IPS-NIHi7 (cell line): ENCODE results near the gene SMARCB1.

Experiments used
- DNase-seq: peaks from one replicate; pipeline ENCODE4 v3.0.0; 2012; ENCODE audit warnings: mixed read lengths; ENCODE audit errors: extremely low spot score

SMARCB1 gene

DNA sequence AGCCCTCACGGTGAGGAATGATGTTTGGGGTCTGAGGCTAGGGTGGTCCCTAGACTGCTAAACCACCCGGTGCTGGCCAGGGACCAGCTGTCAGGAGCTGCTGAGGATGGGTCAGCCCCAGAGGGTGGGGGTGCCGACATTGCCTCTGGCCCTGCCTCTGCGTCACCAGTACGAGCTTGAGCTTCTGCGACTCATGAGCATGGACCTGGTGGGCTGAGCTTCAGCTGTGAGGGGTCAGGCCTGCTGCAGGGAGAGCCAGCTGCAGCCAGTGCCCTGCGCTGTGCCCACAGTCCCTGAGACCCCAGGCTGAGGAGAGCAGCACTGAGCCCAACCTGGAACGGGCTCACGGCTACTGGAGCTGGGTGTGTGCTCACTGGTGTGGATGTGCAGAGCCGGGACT is 45.0 kb downstream of the SMARCB1 start:
- no peak for DNase-seq

DNA sequence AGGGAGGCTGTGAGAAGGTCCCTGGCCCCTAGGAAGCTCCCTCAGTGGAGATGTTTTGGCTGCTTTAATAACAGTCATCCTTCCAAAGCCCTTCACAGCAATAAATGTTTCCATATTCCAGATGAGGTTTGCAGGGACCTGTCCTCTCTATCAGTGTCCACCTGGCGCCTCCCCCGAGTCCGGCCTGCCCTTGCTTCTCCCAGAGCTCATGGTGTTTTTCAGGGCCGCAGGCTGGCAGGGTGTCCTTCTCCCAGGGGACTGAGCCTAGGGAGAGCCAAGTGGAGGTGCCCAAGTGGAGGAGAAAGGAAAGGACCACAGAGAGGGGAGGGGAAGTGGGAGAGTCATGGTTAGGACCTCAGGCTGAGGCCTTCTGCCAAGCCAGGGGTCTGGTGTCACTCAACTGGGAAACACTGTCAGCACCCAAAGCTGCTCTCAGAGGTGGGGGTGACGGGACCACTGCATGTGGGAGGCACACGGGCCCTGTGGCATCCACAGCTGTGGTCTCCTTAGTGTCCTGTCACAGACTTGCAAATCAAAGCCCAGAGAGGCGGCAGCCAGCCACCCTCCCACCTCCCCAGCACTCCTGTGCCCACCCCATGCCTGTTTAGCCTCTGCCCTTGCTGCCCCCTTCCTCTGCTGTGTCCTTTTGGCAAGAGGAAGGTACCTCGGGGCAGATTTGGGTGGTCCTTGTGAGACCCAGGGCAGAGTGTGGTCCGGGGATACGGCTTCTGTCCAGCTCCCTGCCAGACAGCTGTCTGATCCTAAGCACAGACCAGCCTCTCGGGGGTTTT is 45.7 kb downstream of the SMARCB1 start:
- DNase-seq = no peak

DNA sequence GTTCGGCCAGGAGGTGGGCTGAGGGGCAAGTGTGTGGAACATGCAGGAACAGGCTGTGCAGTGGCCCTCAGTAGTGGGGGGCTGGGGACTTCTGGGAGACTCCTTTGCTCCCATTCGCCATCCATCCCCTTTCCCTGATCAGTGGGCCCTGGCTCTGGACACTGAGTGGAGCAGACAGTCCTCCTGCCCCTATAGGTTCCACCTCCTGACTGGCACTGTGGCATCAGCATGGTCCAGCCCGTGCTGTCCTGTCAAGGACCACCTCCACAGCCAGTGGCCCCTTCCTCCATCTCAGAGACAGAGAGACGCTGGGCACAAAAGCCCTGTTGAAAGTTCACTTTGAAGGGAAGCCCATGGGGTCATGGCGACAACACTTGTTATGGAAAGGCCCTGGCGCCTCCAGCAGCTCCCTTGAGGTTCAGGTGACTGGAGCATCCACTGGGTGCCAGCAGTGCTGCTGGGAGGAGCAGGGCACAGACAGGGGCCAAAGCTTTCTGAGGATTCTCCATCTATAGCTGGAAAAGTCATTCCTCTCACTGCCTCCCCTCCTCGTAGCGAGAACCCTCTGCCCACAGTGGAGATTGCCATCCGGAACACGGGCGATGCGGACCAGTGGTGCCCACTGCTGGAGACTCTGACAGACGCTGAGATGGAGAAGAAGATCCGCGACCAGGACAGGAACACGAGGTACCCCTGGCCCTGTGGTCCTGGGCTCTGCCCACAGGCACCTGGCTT is 46.4 kb downstream of the SMARCB1 start:
- DNase-seq = no peak

DNA sequence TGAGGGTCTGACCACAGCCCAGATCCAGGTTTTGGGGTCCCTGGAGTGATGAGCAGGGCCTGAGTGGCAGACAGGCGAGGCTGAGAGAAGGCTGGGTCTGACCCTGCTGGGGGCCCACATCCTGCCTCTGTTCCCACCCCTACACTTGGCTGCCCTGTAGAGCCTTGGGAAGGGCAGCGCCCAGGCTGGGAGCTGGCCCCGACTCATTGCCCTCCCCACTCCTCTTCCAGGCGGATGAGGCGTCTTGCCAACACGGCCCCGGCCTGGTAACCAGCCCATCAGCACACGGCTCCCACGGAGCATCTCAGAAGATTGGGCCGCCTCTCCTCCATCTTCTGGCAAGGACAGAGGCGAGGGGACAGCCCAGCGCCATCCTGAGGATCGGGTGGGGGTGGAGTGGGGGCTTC is 47.1 kb downstream of the SMARCB1 start:
- DNase-seq = no peak

DNA sequence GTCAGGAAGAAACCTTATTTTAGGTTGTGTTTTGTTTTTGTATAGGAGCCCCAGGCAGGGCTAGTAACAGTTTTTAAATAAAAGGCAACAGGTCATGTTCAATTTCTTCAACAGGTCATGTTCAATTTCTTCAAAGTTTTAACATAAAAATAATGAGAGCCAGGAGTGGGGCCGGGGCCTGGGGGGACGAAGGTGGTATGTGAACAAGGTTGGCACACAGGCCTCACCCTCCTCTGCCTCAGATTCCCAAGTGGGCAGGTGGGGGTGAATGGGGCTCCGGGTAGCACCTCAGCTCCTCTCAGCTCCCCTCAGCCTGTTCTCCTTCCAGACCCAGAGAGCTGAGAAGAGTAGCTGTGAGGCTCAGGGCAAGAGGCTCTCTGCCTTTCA is 47.6 kb downstream of the SMARCB1 start:
- no peak for DNase-seq

DNA sequence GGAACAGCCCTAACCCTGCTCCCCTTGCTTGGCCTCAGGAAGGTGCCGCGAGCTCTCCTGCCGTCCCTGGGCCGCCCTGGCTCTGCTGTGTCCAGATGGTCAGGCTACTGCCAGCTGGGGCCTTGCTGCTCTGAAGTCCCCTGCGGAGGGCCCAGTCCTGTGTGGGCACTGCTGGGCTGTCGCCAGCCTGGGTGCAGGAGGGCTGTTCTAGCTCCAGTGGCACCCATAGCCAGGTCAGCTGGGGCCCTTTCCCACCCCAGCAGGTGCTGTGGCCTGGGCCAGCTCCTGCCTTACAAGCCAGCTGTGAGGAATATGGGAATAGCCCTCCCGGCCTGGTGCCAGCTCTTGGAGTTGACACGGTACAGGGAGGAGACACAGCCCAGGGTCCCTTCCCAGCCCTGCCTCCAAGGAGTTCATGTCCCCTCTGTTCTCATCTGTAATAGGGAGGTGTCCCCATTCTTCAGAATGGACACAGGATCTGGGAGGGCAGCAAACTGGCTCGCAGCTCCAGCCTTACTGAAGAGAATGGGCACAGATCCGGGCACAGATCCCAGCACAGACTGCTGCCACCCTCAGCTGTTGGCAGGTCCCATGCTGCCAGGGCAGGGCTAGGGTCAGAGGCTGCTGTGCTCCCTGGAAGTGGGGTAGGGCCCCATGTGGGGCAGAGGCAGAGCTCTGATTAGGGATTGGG is 48.2 kb downstream of the SMARCB1 start:
- no peak for DNase-seq

DNA sequence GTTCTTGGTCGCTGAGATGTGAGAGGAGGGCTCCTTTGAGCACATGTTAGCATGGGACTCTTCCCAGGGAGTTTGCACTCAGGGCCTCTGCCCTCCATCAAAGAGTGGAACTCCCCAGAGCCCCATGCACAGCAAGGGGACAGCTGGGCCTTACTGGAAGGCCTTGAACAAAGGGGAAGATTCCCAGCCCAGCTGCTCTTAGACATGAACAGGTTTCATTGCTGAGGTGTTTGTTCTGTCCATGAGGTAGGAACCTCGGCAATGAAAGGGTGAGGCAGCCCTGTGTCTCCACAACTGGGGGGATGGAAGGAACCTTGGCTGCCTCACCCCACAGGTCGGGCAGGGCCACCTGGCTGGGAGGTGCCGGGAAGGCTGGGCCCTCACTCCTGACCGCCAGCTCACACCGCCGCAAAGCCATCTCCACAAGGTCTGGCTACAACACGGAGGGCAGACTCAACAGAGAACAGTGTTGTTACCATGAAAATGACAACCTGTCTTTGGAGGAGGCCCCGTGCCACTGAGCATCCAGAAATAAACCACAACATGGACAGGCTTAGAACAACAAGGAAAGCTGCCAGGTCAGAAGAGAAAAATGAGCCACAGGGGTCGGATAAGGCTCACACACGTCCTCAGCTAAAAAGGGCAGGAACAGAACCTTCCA is 48.8 kb downstream of the SMARCB1 start:
- no peak for DNase-seq

DNA sequence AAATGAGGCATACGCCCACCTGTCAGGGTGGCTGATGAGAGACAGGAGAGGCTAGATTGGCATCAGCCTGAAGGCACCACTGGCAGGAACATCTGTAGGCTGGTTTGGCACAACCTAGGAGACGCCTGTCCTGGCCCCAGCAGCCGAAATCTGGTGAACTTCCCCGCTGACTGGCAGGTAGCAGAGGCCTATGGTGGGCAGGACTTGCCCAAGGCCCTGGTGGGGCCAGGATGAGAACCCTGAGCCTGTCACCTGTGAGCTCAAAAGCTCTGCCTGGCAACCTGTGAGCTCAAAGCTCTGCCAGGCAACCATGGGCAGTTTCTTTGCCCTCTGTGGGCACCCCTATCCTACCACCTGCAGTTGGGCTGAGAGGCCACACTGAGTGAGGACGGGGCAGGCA is 49.5 kb downstream of the SMARCB1 start:
- no peak for DNase-seq

DNA sequence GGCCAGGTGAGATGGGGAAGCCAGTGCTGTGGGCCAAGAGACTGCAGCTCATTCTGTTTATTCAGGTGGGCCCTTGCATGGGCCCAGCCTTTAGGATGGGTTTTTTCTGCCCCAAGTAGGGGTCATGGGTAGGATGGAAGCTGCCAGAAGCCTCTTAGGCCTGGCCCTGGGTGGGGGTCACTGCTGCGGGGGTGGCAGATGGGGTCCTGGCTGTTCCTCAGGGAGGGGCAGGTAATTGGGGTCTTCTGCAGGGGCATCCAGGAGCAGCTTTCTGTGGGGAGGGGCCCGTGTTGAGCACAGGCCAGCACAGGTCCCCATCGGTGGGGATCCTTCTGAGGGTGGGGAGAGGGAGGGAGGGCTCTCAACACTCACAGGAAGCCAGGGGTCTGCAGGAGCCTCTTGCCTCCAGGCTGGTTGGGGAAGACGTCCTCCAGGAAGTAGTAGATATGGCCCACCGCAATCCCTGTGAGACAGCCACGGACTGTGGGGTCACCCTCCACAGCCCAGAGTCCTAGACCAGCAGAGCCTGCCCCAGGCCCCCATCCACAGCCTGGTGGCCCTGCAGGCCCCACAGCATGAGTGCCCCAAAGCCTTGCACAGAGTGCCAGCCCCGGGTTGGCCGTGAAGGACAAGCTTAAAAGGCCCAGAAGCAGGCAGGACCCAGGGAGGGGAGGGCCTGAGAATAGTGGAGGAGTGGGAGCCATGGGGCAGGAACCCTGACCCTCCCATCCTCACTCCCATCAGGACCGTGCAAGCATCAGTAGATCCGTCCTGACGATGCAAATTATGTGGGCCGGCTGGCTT is 50.1 kb downstream of the SMARCB1 start:
- DNase-seq = no peak

DNA sequence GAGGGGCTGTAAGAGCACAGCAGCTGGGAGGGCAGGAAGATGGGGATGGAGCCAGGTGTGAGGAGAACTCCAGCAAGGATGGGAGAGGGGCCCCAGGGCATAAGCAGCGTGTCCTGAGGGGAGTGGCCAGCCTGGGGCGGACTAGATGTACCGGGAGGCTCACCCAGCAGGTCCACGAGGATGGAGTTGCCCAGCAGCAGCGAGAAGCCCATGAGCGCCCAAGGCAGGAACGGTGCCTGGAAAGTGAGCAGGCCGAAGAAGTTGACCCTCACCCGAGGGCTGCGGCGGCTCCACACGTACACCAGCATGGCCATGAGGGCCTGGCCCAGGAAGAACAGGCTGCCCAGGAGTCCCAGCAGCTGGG is 50.7 kb downstream of the SMARCB1 start:
- no peak for DNase-seq

DNA sequence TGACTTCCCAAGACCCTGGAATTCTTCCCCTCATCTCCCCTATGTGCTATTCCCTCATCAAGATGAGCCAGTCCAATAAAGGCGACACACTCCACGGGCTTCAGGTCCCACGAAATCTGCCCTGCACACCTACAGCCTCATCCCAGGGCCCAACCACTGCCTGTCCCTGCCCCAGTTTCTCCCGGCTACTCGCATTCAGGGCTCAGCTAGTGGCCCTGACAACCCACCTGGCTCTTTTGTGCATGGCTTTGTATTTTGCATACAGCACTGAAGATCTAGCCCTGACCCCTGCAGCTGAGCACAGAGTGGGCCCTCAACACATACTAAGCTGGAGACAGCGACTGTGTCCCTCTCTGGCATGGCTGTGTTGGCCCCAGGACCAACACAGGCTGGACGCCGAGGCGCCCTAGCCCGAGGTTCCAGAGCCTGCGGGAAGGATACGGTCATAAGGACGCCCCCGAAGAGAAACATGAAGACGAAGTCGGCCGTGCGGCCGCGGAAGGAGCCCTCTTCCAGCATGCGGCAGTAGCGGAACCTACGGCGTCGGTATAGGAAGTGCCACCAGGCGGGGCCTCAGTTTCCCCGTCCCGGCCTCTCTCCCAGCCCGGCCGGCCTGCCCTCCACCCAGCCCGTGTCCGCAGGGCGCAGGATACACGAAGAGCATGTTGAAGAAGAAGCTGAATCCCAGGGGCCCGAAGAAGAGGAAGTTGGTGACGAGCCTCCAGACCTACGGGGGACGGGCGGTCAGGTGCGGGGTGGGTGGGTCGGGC is 51.3 kb downstream of the SMARCB1 start:
- no peak for DNase-seq

DNA sequence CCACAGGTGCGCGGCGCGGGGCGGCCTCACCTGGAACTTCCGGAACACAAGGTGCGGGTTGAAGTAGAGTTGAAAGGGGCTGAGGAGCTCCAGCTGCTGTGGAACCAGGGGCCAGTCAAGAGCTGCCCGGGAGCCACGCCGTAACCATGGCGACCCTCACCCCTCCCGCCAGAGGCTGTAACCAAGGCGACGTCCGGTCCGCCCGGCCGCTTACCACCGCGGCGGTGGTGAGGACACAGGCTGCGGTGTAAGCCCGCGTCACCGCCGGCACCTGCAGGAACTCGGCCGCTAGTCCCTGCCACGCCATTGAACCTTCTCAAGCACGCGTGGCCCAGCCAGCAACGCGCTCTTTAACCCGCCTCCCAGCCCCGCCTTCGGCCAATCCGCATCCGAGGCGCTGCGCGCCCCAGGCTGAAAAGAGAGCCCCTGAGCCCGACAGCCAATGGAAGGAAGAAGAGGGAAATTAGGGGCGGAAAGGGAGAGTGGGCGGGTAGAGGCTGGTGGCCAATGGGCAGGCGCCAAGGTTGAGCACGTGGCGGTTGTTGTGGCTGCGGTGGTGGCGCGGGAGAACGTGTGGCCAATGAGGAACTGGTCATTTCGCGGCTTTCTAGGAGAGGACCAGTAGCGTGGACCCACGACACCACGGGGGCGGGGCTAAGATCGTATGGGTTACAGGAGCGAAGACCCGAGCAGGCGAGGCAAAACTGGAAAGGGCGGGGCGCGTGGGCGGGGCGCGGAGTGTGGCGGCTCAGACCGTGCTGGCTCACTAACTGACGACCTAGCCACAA is 52.1 kb downstream of the SMARCB1 start, which contains the start of gene DERL3:
Gene DERL3, minus strand, starts transcription at position 326 of the 788 bp plus-strand sequence. Its CDS starts 19 bp downstream, at position 307.
- peak; percentile 95 for DNase-seq

DNA sequence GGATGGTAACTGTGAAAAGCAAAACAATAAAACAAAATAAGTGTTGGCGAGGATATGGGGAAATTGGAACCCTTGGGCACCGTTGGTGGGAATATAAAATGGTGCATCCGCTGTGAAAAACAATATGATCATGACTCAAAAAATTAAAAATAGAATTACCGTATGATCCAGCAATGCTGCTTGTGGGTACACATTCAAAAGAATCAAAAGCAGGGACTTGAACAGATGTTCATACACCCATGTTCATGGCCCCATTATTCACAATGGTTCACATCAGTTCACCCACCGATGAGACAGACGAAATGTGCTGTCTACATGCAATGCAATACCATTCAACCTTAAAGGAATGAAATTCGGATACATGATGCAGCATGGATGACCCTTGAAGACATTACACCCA is 53.3 kb downstream of the SMARCB1 start:
- DNase-seq = no peak

DNA sequence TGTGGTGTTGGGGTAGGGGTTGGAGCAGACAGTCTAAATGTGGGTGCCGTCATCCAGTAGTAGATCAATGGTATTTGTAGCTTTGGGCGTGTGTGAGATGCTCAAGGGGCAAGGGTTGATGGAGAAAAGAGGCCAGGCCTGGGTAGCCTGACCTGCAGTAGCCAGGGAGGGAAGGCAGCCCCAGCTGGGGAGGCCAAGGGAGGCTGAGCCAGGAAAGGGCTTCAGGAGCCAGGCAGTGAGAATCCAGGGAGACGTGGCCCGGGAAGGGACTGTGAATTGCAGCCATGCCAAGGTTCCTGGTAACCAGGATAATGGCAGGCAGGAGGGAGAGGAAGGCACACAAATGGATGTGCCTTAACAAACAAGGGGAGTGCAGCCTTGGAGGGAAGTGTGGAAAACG is 54.5 kb downstream of the SMARCB1 start:
- DNase-seq = no peak

DNA sequence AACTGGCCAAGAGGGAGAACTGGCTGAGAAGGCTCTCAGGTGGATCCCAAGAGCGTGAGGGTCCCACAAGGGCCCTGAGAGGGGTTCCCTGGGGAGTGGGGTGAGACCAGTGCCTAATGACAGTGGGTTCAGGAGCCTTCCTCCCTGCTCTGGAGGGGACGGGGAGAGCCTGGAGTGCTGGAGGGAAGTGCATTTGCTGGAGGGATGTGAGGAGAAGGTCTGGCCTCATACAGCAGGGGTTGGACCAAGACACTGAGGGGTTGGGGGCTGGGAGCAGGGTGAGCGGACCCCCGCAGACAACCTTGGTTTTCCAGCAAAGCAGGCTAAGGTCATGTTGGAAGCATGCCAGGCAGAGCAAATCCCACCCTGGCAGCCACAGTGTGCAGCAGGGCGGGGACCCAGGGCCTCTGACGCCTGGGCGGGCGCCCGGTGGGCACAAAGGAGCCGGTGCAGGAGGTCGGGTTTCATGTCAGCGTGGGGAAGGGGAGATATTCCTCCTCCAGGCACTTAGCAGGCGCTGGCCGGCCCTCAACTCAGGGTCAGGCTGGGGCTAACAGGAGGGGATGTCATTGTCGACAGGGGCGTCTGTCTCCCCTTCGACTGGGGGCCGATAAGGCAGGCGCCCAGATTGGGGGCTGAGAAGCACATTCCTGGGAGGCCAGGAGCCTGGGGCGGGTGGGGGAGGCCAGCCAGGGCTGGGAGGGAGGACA is 55.1 kb downstream of the SMARCB1 start:
- DNase-seq = no peak

DNA sequence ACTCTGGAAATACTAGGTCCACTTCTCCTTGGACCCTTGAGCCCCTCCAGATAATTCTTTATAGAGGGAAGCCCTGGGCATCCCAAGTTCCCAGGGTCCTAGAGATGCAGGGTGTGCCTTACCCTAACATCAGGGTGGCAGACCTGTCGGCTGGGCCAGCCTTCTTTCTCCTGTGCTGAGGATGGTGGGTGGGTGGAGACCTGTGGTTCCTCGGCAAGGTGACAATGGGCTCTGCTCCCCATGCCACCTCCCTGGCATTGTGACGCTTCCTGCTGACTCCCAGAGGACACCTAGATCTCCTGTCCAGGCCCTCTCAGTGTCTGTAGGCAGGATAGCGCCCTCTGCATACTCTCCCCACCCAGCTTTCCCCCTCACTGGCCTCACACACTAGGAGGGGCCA is 55.8 kb downstream of the SMARCB1 start:
- no peak for DNase-seq

DNA sequence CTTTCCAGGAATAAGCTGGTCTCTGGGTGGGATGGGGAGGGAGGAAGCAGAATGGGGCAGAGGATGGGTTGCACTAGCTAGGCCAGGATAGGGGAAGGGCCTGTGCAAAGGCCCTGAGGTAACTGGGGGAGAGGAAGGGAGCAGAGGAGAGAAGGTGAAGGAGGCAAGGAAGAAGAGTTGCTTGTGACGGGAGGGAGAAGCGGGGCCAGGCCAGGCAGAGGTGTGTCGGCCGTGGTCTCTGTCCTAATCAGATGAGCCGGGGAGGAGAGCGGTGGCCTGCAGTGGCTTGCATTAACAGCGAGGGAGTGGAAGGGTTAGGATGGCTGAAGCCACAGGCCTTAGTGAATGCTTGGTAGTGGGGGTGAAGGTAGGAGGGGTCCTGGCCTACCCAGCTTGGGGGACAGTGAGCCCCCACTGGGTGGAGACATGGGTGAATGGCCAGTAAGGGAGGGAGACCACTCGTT is 58.0 kb downstream of the SMARCB1 start:
- DNase-seq = no peak

DNA sequence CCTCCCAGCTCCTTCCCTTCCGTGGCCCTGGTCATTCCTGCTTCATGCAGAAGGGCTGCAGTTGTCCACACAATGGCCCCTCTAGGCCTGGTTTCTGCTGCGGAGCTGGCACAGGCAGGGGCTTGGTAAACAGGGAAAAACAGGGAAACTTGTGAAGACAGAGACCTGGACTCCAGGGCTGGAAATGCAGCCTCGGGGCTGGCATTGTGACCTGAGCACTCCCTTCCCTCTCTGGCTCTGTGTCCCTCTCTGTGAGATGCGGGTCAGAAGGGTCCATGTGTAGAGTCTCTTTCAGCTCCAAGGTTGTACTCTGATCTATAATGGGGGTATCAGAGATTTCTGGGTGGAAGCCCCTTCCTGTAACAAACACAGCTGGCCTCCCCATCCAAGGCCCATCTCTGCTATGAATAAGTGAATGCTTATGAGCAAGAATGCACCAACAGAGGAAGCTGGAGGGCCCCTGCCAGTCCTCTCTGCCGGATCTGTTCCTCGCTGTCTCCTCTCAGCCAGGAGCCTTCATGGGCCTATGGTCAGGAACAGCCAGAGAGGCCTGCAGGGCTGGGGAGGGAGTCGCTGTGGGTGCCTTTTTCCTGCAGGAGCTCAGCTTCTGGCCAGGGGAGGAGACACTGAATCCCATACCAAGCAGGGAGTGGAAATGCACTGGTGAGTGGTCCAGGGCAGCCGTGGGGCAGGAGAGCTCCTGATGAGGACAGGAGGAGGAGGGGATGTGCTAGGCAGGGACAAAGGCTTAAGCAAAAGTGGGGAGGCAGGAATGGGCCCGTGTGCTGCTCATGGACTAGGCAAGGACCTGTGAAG is 58.7 kb downstream of the SMARCB1 start:
- DNase-seq = no peak
